Measurements from ENCODE around the gene HTT. TPM values are rescaled to one million over a fixed set of nuclear protein-coding genes. Genes with fewer than 3 reads are reported as not detected.
A peak's percentile ranks its signal among the peaks of the same experiment; 100 is the strongest.
"Not testable (repeated sequence)": the region's sequence is repeated elsewhere in the genome, so short reads cannot be mapped to it uniquely, and the experiment has no call there.

Gene HTT
- polyA plus RNA-seq, 4 donors = 28.6 to 41.3 (median 33.3) TPM

GRCh38 chr4:3044870-3045819, 29.3 kb upstream of the HTT start:
- DNase-seq (ENCODE audit: low read depth in 4 of 4, low spot score in 2 of 4) = no peak

GRCh38 chr4:3046162-3046561, 28.3 kb upstream of the HTT start:
- DNase-seq (ENCODE audit: low read depth in 4 of 4, low spot score in 2 of 4) = no peak

- no peak for DNase-seq (ENCODE audit: low read depth in 4 of 4, low spot score in 2 of 4)
Observed at GRCh38 chr4:3046623-3047022, 27.9 kb upstream of the HTT start.

GRCh38 chr4:3047464-3048286, 26.8 kb upstream of the HTT start:
- DNase-seq (ENCODE audit: low read depth in 4 of 4, low spot score in 2 of 4) = peak in 1 of 4 donors; percentile 15

GRCh38 chr4:3051141-3051897, 23.2 kb upstream of the HTT start:
- DNase-seq (ENCODE audit: low read depth in 4 of 4, low spot score in 2 of 4) = not testable (repeated sequence)

GRCh38 chr4:3054169-3054759, 20.2 kb upstream of the HTT start:
- no peak for DNase-seq (ENCODE audit: low read depth in 4 of 4, low spot score in 2 of 4)

GRCh38 chr4:3059943-3060342, 14.5 kb upstream of the HTT start:
- DNase-seq (ENCODE audit: low read depth in 4 of 4, low spot score in 2 of 4) = no peak

- DNase-seq (ENCODE audit: low read depth in 4 of 4, low spot score in 2 of 4) = no peak
Observed at GRCh38 chr4:3060946-3061345, 13.5 kb upstream of the HTT start.

GRCh38 chr4:3062471-3062870, 12.0 kb upstream of the HTT start:
- no peak for DNase-seq (ENCODE audit: low read depth in 4 of 4, low spot score in 2 of 4)

- DNase-seq (ENCODE audit: low read depth in 4 of 4, low spot score in 2 of 4) = no peak
Observed at GRCh38 chr4:3065551-3065950, 8.9 kb upstream of the HTT start.

- no peak for DNase-seq (ENCODE audit: low read depth in 4 of 4, low spot score in 2 of 4)
Observed at GRCh38 chr4:3066836-3067400, 7.6 kb upstream of the HTT start.

- DNase-seq (ENCODE audit: low read depth in 4 of 4, low spot score in 2 of 4) = no peak
Observed at GRCh38 chr4:3067473-3068001, 6.9 kb upstream of the HTT start.

GRCh38 chr4:3069661-3070199, 4.8 kb upstream of the HTT start:
- no peak for DNase-seq (ENCODE audit: low read depth in 4 of 4, low spot score in 2 of 4)

GRCh38 chr4:3070709-3071500, 3.6 kb upstream of the HTT start:
- DNase-seq (ENCODE audit: low read depth in 4 of 4, low spot score in 2 of 4) = no peak

GRCh38 chr4:3071811-3072210, 2.7 kb upstream of the HTT start:
- no peak for DNase-seq (ENCODE audit: low read depth in 4 of 4, low spot score in 2 of 4)

- no peak for DNase-seq (ENCODE audit: low read depth in 4 of 4, low spot score in 2 of 4)
Observed at GRCh38 chr4:3073158-3074077, 1.1 kb upstream of the HTT start.

- DNase-seq (ENCODE audit: low read depth in 4 of 4, low spot score in 2 of 4) = peak; percentile 51 to 67 (median 57)
Observed at GRCh38 chr4:3074846-3075651, 568 bp downstream of the HTT start.
